ENCODE results near the gene NCS1.
"Not testable (repeated sequence)": the region's sequence is repeated elsewhere in the genome, so short reads cannot be mapped to it uniquely, and the experiment has no call there.

NCS1 gene

DNA sequence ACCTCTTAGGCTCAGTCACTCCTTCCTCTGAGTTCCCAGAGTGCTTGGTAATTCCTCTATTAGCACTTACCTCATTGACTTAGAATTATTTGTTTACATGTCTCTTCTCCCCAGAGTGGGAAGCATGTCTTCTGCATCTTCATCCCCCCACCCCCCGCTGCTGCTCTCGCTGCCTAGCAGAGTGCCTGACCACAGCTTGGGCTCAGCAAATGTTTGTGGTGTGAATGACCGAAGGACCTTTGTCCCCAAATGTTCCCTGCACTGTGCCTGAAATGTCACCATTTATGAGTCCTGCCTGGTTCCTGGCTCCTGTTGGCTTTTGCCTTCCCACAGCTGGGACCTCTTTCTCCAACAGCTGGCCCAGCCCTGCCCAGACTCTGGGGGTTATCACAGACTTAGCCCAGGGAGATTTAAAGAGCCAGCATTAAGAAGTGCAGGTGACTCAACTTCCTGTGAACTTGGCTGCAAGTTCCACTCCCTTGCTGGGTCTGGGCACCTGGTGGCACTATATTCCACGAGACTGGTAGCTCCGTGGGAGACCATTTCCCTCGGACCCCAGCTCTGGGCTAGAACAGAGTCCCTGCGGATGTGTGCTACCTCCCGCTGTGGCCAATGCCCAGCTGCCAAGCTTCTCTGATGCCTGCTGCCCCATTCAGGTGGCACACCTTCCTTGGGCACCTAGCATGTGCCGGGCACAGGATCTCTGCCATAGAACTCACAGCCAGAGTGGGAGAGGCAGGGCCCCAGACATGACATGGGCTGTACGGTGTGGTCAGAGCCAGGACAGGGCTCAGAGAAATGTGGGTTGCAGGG lies 91.6 kb downstream of the NCS1 start:
- peak; percentile 40 for DNase-seq (ENCODE audit: low read depth)

DNA sequence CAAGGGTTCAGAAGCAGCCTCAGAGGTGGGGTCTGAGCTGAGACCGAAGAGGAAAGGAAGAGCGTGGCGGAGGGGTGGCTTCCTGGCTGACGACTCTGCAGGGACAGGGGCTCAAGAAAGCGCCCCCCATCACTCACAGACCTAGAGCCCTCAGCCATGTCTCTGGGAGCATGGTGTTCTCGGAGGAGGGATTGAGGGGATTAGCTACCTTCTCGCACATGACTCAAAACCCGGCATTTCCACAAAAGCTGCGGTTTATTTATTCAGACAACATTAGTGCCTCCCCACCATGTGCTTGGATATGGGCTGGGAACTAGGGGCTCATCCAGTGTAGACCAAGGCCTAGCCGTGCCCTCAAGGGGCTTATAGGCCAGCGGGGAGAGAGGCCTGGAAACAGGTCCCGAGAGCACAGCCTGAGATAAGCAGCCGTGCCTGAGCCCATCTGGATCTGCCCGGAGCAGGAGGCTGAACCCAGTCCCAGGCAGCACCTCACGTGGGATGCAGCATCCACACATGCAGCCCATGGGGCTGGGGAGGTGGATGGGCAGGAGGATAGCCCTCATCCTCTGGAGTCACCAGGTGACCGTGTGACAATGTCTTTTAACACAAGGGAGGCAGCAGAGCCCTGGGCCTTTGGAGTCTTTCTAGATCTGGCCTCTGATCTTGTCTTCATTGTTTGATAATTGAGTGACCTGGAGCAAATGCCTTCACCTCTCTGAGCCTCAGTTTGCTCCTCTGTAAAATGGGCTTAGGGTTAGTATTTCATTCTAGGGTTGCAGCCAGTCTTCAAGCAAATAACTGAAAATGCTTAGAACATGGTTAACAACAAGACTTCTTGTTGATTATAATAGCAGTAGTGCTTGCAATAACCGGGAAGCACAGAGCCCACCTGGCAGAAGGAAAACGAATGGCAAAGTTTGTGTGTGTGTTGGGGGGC lies 92.5 kb downstream of the NCS1 start:
- DNase-seq (ENCODE audit: low read depth) = peak; percentile 59

DNA sequence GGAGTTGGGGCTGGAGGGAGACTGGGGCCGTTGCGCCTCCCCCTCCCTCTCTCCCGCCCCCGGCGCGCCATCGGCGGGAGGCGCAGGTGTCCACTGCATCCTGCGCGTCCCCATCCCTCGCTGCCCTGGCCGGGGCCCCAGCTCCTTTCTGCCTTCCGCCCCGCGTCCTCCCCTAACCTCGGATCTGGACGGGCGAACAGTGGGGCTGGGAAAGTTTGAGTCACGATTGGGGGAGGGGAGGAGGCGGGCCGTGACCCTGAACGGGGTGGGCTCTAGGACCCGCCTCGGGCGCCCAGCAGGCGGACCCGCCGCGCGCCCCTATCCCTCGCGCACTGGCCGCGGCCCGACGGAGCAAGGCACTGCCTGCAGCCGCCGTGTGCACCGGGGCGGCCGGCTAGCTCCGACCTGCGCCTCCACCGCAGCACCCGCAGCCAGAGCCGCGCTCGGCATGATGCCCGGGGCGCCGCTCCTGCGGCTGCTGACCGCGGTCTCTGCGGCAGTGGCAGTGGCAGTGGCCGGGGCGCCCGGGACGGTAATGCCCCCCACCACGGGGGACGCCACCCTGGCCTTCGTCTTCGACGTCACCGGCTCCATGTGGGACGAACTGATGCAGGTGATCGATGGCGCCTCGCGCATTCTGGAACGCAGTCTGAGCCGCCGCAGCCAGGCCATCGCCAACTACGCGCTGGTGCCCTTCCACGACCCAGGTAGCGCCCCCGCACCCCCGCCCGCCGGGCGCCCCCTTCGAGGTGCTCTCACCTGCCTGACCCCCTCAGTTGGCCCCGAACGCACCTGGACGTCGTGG lies 93.4 kb downstream of the NCS1 start, which contains the start of gene HMCN2:
TSS of gene HMCN2 (plus strand) at position 330 of the 805 bp plus-strand sequence. CDS start at position 449, 119 bp downstream.
- peak; percentile 18 for DNase-seq (ENCODE audit: low read depth)

DNA sequence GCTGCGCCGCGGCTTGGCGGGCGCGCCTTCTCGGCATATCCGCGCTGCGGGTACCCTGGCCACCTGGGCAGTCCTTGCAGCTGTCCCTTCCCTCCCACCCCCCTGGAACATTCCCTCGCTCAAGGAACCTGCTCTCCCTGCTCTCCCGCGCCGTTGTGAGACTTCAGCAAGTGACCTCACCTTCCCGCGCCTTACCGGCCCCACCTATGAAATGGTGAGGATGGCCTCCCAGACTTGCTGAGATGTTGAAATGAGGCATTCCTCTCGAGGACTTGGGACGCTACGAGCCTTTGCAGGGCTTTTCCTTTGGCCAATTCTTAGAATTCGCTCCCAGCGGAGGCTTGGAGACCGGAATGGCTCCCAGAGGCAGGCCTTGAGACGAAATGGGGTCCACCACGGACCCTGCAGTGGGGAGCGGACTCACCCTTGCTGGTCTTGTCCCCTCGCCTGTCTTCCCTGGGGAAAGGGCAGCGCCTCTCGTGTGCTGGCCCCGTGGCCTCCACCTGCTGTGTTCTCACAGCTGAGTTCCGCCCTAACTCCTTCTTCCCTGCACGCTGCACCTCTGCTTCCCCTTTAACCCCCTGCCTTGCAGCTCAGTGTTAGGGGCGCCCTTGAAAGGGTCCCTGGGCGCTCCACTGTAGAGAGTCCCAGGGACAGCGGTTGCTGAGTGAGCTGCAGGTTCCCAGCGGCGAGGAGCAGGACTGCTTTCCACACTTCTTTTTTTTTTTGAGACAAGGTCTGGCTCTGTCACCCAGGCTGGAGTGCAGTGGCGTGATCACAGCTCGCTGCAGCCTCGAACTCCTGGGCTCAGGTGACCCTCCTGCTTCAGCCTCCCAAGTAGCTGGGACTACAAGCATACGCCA lies 94.3 kb downstream of the NCS1 start:
- DNase-seq (ENCODE audit: low read depth) = no peak

DNA sequence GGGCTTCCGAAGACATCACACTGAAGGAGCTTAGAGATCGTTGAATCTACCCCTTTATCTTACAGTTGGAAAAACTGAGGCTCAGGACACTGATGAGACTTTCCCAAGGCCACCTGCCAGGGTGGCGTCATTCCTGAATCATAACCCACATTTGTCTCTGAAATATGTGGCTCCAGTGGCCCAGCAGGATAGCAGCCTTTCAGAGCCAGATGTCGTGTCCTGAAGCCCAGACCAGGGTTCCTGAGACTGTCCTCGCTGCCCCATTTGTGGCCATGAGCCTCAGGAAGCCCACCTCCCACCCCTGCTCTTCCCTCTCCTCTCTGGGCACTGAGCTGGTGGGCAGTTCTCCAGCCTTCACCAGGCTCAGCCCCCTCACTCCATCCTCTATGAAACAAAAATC lies 95.7 kb downstream of the NCS1 start:
- no peak for DNase-seq (ENCODE audit: low read depth)

DNA sequence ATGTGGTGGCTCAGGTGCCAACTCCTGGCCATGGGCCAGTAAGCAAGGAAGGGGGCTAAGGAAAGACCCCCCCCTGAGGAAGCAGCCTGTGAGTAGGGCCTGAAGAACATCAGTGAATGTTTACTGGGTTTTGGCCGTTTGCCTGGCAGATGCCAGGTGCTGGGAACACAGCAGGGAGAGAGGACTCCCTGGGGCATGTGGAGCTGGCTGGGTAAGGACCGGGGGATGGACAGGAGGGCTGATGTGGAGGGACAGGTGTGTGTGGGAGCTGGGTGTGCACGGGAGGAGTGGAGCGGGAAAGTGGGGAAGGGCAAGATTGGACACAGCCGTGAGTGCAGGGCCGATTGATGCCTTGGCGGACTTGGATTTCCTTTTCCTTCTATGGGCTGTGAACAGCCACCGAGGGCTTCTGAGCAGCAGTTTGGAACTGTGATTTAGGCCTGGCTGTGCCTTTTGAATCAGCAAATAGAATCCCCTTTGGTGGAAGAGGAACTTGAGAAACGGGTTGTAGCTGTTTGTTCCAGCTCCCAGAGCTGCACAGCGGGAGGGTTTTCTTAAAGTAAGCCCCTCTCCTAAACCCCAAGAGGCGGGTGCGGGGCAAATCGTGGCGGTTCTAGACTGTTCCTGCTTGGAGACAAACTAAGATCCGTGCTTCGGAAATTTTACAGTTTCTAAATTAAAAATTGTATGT lies 96.5 kb downstream of the NCS1 start:
- DNase-seq (ENCODE audit: low read depth) = no peak

DNA sequence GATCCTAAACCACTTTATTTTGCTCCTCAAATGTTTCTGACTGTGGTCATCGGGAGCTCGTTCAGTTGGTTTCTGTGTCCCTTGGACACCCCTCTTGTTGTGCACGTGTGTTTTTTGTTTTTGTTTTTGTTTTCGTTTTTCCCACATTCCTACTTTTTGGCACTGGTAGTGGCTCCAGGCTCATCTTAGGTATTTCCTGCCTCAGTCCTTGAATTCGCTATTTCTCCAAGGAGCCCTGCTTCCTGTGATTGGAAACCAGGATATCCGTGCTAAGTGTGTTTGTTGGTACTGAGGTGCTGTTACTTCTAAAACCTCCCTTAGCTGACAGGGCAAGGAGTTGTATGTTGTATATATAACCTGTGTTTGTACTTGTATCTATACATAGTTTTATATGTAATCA lies 99.3 kb downstream of the NCS1 start:
- DNase-seq (ENCODE audit: low read depth) = no peak

DNA sequence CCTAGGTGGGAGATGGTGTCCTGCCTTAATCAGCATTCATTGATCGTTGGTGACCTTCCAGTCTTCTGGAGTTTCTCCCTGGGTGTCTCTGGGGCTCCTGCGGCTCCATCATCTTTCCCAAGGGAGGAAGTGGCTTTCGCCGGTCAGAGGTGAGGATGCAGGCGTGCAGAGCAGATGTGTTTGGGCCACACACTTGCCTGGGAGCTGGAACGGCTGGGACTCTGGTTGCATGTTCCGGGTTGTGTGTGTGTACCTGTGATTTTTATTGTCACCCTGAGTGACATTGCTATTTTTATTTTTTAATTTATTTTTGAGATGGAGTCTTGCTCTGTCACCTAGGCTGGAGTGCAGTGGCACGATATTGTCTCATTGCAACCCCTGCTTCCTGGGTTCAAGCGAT lies 103.0 kb downstream of the NCS1 start:
- DNase-seq (ENCODE audit: low read depth) = no peak

DNA sequence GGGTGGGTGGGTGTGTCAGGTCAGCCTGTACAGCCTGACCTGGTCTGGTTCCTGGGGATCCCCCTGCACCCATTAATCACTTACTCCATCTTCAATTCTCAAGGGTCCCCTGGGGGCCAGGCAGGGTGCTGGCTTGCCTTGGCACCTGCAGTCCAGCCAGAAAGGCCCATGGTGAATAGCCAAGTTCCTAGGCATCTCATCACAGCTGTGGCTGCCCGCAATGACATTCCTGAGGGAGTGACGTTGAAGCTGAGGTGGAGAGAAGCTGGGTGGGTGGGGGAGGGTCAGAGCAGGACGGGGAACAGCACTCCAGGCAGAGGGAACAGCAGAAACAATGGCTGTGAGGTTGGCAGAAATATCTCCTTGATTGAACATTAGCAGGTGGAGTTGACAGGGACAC lies 103.9 kb downstream of the NCS1 start:
- peak; percentile 54 for DNase-seq (ENCODE audit: low read depth)

DNA sequence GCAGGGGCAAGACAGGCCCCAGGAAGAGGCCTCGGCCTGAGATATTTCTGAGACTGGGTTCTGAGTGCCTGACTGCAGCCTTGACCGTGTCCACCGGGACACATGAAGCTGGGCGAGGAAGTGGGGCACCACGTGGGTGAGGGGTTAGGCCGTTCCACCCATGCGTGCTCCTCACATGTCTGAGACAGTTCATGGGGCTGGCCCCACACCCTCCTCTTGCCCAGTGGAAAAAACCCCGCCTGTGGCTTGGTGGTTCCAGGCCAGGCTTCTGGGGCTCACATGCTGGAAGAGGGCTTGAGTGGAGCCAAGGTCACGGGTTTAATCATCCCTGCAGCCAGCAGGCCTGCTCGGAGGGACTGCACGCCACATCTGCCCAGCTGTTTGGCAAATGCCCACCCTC lies 104.8 kb downstream of the NCS1 start:
- DNase-seq (ENCODE audit: low read depth) = no peak

DNA sequence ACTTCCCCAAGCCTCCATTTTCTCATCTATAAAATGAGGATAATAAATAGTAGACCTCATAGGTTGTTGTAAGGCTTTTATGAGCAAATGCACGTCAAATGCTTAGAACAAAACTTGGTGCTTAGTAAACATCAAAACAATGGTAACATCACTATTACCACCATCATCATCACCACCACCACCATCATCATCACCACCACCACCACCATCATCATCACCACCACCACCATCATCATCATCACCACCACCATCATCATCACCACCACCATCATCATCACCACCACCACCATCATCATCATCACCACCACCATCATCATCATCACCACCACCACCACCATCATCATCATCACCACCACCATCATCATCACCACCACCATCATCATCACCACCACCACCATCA lies 105.3 kb downstream of the NCS1 start:
- not testable (repeated sequence) for DNase-seq (ENCODE audit: low read depth)

DNA sequence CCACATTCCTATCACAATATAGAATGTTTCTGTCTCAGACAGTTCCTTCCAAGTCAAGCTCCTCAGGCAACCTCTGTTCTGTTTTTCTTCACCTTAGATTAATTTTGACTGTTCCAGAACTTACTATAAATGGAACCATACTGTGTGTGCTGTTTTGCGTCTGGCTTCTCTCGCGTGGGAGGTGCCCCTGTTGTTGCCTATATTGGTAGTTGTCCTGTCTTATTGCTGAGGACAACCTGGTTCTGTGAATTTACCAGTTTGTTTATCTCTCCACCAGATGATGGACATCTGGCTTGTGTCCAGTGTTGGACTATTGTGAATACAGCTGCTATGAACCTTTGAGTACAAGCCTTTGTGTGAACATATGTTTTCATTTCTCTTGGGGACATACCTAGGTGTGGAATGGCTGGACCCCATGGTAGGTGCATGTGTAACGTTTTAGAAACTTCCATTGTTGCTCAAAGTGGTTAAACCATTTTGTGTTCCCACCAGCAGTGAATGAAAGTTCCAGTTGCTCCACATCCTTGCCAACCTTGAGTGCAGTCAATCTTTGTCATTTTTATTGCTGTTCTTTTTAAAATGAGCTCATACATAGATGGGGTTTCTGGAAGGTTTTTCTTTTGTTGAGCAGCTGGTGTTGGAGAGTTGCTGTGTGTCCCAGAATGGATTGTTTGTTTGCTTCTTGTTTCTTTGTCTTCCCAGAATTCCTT lies 111.5 kb downstream of the NCS1 start:
- no peak for DNase-seq (ENCODE audit: low read depth)

DNA sequence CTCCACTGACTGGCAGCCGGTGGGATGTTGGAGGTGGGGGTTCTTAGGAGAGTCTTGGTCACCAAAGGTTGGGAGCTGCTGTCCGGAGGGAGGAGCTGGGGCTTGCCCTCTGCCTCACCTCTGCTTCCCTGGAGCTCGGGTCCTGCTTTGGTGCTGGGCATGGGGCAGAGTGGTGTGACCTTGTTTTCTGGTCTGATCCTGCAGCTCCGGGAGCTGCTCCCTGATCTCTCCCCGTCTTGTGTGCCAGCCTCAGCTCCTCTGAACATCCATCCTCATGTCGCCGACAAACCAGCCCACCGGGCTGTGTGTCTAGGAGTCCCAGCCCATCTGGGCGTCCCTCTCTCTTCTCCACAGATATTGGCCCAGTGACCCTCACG lies 112.0 kb downstream of the NCS1 start:
- no peak for DNase-seq (ENCODE audit: low read depth)

DNA sequence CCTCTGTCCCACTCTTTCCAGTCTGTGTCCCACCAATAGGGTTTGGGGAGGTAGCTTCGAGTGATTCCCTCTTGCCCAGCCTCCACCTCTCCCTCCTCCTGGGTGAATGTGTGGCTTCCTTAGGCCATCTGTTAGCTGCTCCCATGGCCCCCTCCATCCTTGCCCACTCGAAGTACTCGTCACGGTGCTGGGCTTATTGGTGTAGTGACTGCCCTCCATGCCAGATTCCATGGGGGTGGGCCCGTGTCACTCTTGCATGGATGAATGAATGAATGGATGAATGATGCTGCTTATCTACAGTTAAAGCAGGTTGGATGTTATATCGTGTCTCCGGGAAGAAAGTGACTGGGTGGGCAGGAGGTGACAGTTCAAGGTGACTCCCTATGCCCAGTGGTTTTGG lies 112.5 kb downstream of the NCS1 start:
- DNase-seq (ENCODE audit: low read depth) = no peak

DNA sequence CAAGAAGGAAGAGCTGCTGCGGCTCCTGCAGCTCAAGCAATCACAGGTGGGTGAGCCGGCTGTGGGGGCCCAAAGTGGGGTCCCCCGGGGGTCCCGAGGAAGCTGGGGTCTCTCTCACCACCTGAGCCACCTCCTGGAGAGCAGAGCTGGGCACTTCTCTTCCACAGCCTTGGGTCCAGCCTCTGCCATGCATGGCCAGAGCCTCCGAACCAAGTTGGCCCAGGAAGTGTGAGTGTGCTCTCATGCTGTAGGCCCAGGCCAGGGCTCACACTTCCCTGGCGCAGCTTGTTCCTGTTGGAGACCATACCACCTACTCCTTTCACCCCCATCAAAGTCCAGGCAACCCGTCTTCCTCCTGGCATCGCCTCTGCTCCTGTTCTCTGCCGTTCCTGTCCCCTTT lies 113.1 kb downstream of the NCS1 start:
- DNase-seq (ENCODE audit: low read depth) = no peak

DNA sequence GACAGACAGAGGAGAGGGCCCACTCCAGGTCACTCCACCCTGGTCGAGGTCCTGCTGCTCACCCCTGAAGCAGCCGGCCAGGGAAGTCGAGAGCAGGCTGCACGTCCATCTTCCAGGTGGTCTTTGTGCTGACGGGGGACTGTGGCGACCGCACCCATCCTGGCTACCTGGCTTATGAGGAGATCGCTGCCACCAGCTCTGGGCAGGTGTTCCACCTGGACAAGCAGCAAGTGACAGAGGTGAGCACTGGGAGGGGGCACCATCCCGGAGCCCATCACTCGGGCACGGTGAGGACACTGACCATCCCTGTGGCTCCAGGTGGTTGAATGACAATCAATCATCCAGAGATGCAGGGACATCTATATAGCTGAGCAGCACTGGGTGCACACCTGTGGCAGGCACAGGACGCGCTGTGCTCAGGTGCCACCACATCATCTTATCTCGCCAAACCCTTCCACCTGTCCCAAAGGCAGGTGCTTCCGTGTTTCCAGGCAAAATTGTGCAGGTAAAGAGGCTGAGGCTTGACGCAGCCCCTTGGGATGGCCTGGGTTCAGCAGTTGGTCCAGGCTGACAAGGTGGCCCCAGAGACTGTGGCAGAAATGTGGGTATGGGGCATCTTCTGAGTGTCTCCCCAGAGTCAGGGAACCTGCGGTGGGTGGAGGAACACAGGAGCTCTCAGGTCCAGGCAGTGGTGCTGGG lies 114.0 kb downstream of the NCS1 start:
- DNase-seq (ENCODE audit: low read depth) = no peak

Measured in amniotic epithelial cell (primary cell).